Lower leg skin (tissue), 4 donors: ENCODE data around the gene MTFR1L. TPM values are rescaled to one million over a fixed set of nuclear protein-coding genes. Genes with fewer than 3 reads are reported as not detected.

ENCODE experiments used
- DNase-seq, 2 donors: peaks; one replicate each; pipeline ENCODE4 v3.0.0-alpha.2; 2019; ENCODE audit warnings: low spot score in 2 of 2
- H3K4me3 ChIP-seq: fragments of 200-600 bp; sonication (generic); 2 replicates; pipeline ENCODE4 v1.5.1; 2017; ENCODE audit warnings: mild to moderate bottlenecking, low read depth; ENCODE audit not compliant: poor library complexity, severe bottlenecking
- POLR2A ChIP-seq, 2 donors: fragments of 450-650 bp; IDR thresholded peaks; one replicate each; pipeline ENCODE4 v1.6.1; 2016 to 2017; ENCODE audit warnings: antibody characterized with exemption in 2 of 2, mild to moderate bottlenecking in 1 of 2, moderate library complexity in 1 of 2
- WGBS, 2 donors: methylation state at CpG; one replicate each; pipeline ENCODE4 v1.1.5; 2018; 5-methylcytosine and 5-hydroxymethylcytosine counted together
- intact Hi-C: fragments of 100-400 bp; cut with DNase I; formaldehyde crosslinking; loops from one replicate; pipeline ENCODE4 v1.15.0; 2023; ENCODE audit warnings: low total_unique reads
- total RNA-seq, 4 donors: library from RNA; depleted of rRNA; stranded (reverse); fragments of >200 nt; gene quantifications; one replicate each; pipeline ENCODE4 v1.1.0, GENCODE V29; 2016
- TF ChIP-seq, protein P1 (sequence below), 3 donors: fragments of 450-650 bp; IDR thresholded peaks; one replicate each; pipeline ENCODE4 v1.5.1; 2016; ENCODE audit warnings: antibody characterized with exemption in 3 of 3, mild to moderate bottlenecking in 3 of 3, moderate library complexity in 2 of 3

Gene MTFR1L
- total RNA-seq, 4 donors from 2014 or later, result 34.9 to 46.1 (median 39.7) TPM

DNA sequence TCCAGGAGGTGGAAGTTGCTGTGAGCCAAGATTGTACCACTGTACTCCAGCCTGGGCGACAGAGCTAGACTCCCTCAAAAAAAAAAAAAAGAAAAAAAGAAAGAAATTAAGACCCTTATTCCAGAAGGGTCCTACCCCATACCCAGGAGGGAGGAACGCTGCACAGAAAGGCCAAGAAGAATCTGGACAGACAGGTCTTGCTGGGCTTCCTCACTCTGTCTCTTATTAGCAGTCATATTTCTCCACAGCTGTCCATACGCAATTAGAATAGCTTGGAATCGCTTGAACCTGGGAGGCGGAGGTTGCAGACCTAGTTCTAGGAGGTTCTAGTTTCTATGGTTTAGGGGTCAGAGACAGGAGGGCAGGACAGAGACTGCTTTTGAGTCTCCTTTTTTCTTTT lies 58.9 kb downstream of the MTFR1L start:
- intact Hi-C loops, result no loop called here
- no peak for DNase-seq
- WGBS, 2 donors, result 60 to 70% methylated on average over 5 of the region's 5 CpGs
- no peak overlapping the region for H3K4me3 ChIP-seq
- TF ChIP-seq POLR2A (IDR thresholded peaks at IDR 0.05), result no peak
- TF ChIP-seq, protein P1, sequence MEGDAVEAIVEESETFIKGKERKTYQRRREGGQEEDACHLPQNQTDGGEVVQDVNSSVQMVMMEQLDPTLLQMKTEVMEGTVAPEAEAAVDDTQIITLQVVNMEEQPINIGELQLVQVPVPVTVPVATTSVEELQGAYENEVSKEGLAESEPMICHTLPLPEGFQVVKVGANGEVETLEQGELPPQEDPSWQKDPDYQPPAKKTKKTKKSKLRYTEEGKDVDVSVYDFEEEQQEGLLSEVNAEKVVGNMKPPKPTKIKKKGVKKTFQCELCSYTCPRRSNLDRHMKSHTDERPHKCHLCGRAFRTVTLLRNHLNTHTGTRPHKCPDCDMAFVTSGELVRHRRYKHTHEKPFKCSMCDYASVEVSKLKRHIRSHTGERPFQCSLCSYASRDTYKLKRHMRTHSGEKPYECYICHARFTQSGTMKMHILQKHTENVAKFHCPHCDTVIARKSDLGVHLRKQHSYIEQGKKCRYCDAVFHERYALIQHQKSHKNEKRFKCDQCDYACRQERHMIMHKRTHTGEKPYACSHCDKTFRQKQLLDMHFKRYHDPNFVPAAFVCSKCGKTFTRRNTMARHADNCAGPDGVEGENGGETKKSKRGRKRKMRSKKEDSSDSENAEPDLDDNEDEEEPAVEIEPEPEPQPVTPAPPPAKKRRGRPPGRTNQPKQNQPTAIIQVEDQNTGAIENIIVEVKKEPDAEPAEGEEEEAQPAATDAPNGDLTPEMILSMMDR (IDR thresholded peaks at IDR 0.05), result no peak

- intact Hi-C loops, result no loop called here
- H3K4me3 ChIP-seq, result no peak overlapping the region
- no peak for TF ChIP-seq POLR2A (IDR thresholded peaks at IDR 0.05)
- TF ChIP-seq, protein P1 (IDR thresholded peaks at IDR 0.05), result no peak
- no peak for DNase-seq
- 61 to 68% methylated on average over 2 of the region's 2 CpGs for WGBS, 2 donors
These were observed 59.9 kb downstream of the MTFR1L start for GRCh38 chr1:25879675-25880074.

GRCh38 chr1:25880518-25880917 lies 60.8 kb downstream of the MTFR1L start:
- intact Hi-C loops, result no loop called here
- 93 to 95% methylated on average over 5 of the region's 5 CpGs for WGBS, 2 donors
- DNase-seq, result no peak
- TF ChIP-seq, protein P1 (IDR thresholded peaks at IDR 0.05), result no peak
- TF ChIP-seq POLR2A (IDR thresholded peaks at IDR 0.05), result no peak
- no peak overlapping the region for H3K4me3 ChIP-seq

- WGBS, 2 donors, result 83 to 91% methylated on average over 11 of the region's 11 CpGs
- intact Hi-C loops, result no loop called here
- TF ChIP-seq POLR2A (IDR thresholded peaks at IDR 0.05), result no peak
- TF ChIP-seq, protein P1 (IDR thresholded peaks at IDR 0.05), result no peak
- no peak for DNase-seq
- H3K4me3 ChIP-seq, result no peak overlapping the region
These were observed 61.5 kb downstream of the MTFR1L start for GRCh38 chr1:25881266-25881665.

Other genes starting within 250 kb of the MTFR1L start
- 1 to 10 TPM; 5.9 to 7.3 (median 6.6) TPM for gene MAN1C1, start 203.2 kb upstream of the MTFR1L start, total RNA-seq
- gene SELENON, start 19.8 kb upstream of the MTFR1L start, total RNA-seq, result 10 to 100 TPM; 14.9 to 24.5 (median 17.6) TPM
- under 1 TPM in 1 of 4 donors, not detected in 3; 0.68 TPM for gene AUNIP, start 39.5 kb downstream of the MTFR1L start, total RNA-seq
- 10 to 100 TPM; 20.1 to 29.6 (median 24.4) TPM for gene PAQR7, start 55.8 kb downstream of the MTFR1L start, total RNA-seq
- gene STMN1, start 86.5 kb downstream of the MTFR1L start, total RNA-seq, result 10 to 100 TPM; 19.0 to 26.5 (median 24.0) TPM
- 10 to 100 TPM; 11.8 to 23.0 (median 17.1) TPM for gene PAFAH2, start 178.1 kb downstream of the MTFR1L start, total RNA-seq
- 1 to 10 TPM in 2 of 4 donors, under 1 TPM in 2; 0.34 to 3.9 (median 2.2) TPM for gene EXTL1, start 201.8 kb downstream of the MTFR1L start, total RNA-seq
- 1 to 10 TPM in 1 of 4 donors, under 1 TPM in 3; 0.13 to 1.8 (median 0.42) TPM for gene SLC30A2, start 226.2 kb downstream of the MTFR1L start, total RNA-seq
- gene TRIM63, start 247.7 kb downstream of the MTFR1L start, total RNA-seq, result 1 to 10 TPM in 3 of 4 donors, under 1 TPM in 1; 0.21 to 2.5 (median 2.1) TPM